ENCODE measurements around the gene CAMK2D.
A peak's percentile ranks its signal among the peaks of the same experiment; 100 is the strongest.

CAMK2D gene

GRCh38 chr4:113759696-113760093 lies 1.8 kb downstream of the CAMK2D start:
- no peak for DNase-seq
- Histone ChIP-seq H3K27ac (ENCODE audit: insufficient read depth in 1 of 2, low read depth in 1 of 2, low read length in 2 of 2, poor library complexity in 1 of 2, severe bottlenecking in 2 of 2) (no peak overlapping the region), H3K27me3 (replicated peaks in 2 of 5; ENCODE audit: control insufficient read depth in 4 of 5, insufficient read depth in 5 of 5, low read length in 4 of 5) (peaks cover 0 to 38% (median 8%) of the 10 kb centered on the region in 5 experiments), H3K4me1 (ENCODE audit: control extremely low read depth in 1 of 4, control insufficient read depth in 4 of 4, insufficient read depth in 4 of 4, low read length in 3 of 4) (peaks cover 6 to 32% (median 28%) of the 10 kb centered on the region in 4 experiments), H3K4me3 (ENCODE audit: control insufficient read depth in 1 of 7, extremely low read depth in 1 of 7, insufficient read depth in 4 of 7, low read depth in 2 of 7, low read length in 6 of 7) (peak overlapping the region in 5 of 7 experiments; percentile 73 to 92 (median 85)), H3K36me3 (ENCODE audit: control insufficient read depth in 4 of 4, insufficient read depth in 4 of 4, low read length in 3 of 4) (no peaks in the 10 kb centered on the region), H3K9me3 (ENCODE audit: control extremely low read depth in 1 of 5, control insufficient read depth in 4 of 5, insufficient read depth in 2 of 5, low read depth in 1 of 5, low read length in 4 of 5) (no peaks in the 10 kb centered on the region)
- CTCF ChIA-PET: interaction anchor here (0.6 to 1.5 kb wide), 3 partner anchors 9 to 214 kb away, joined by 3 read pairs; no protein-coding TSS in a partner anchor
- WGBS (ENCODE audit: insufficient coverage): no CpG with 5 or more reads among the region's 4 CpGs
- POLR2A ChIA-PET: no interaction called here

DNA sequence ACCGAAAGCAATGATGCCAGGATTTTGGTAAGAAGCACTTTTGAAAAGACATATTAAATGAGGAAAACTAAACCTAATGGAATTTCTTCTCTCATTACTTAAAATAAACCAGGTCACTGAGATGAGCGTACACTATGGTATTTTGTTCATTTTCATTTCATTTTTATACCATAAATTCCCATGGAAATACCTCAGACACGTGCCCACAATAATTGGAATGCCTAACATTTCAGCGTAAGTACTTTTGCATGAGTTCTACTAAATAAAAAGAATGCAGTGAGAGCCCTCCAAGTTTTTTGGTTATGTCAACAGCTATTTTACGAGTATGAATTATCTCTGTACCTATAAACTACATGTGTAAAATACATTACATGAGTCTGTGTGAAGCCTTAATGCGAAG lies 3.2 kb downstream of the CAMK2D start:
- H3K36me3 ChIP-seq (ENCODE audit: control insufficient read depth in 4 of 4, insufficient read depth in 4 of 4, low read length in 3 of 4): no peaks in the 10 kb centered on the region
- H3K27ac ChIP-seq (ENCODE audit: insufficient read depth in 1 of 2, low read depth in 1 of 2, low read length in 2 of 2, poor library complexity in 1 of 2, severe bottlenecking in 2 of 2): no peak overlapping the region
- H3K27me3 ChIP-seq (replicated peaks in 2 of 5; ENCODE audit: control insufficient read depth in 4 of 5, insufficient read depth in 5 of 5, low read length in 4 of 5): peaks cover 0 to 38% (median 8%) of the 10 kb centered on the region in 5 experiments
- no peak for DNase-seq
- H3K4me3 ChIP-seq (ENCODE audit: control insufficient read depth in 1 of 7, extremely low read depth in 1 of 7, insufficient read depth in 4 of 7, low read depth in 2 of 7, low read length in 6 of 7): no peak overlapping the region
- 100% methylated on average over 1 of the region's 6 CpGs for WGBS (ENCODE audit: insufficient coverage)
- ChIA-PET POLR2A (no interaction called here), CTCF (no interaction called here)
- H3K9me3 ChIP-seq (ENCODE audit: control extremely low read depth in 1 of 5, control insufficient read depth in 4 of 5, insufficient read depth in 2 of 5, low read depth in 1 of 5, low read length in 4 of 5): no peaks in the 10 kb centered on the region
- H3K4me1 ChIP-seq (ENCODE audit: control extremely low read depth in 1 of 4, control insufficient read depth in 4 of 4, insufficient read depth in 4 of 4, low read length in 3 of 4): peaks cover 6 to 32% (median 28%) of the 10 kb centered on the region in 4 experiments

GRCh38 chr4:113757486-113757885 lies 4.1 kb downstream of the CAMK2D start:
- H3K27ac ChIP-seq (ENCODE audit: insufficient read depth in 1 of 2, low read depth in 1 of 2, low read length in 2 of 2, poor library complexity in 1 of 2, severe bottlenecking in 2 of 2): no peak overlapping the region
- peaks cover 6 to 28% (median 25%) of the 10 kb centered on the region in 4 experiments for H3K4me1 ChIP-seq (ENCODE audit: control extremely low read depth in 1 of 4, control insufficient read depth in 4 of 4, insufficient read depth in 4 of 4, low read length in 3 of 4)
- 100% methylated on average over 2 of the region's 3 CpGs for WGBS (ENCODE audit: insufficient coverage)
- CTCF ChIA-PET: no interaction called here
- no peak for DNase-seq
- POLR2A ChIA-PET: no interaction called here
- H3K4me3 ChIP-seq (ENCODE audit: control insufficient read depth in 1 of 7, extremely low read depth in 1 of 7, insufficient read depth in 4 of 7, low read depth in 2 of 7, low read length in 6 of 7): no peak overlapping the region
- H3K9me3 ChIP-seq (ENCODE audit: control extremely low read depth in 1 of 5, control insufficient read depth in 4 of 5, insufficient read depth in 2 of 5, low read depth in 1 of 5, low read length in 4 of 5): no peaks in the 10 kb centered on the region
- H3K36me3 ChIP-seq (ENCODE audit: control insufficient read depth in 4 of 4, insufficient read depth in 4 of 4, low read length in 3 of 4): no peaks in the 10 kb centered on the region
- peaks cover 0 to 38% (median 8%) of the 10 kb centered on the region in 5 experiments for H3K27me3 ChIP-seq (replicated peaks in 2 of 5; ENCODE audit: control insufficient read depth in 4 of 5, insufficient read depth in 5 of 5, low read length in 4 of 5)

GRCh38 chr4:113756005-113756410 lies 5.5 kb downstream of the CAMK2D start:
- CTCF ChIA-PET: no interaction called here
- peaks cover 6 to 13% (median 12%) of the 10 kb centered on the region in 4 experiments for H3K4me1 ChIP-seq (ENCODE audit: control extremely low read depth in 1 of 4, control insufficient read depth in 4 of 4, insufficient read depth in 4 of 4, low read length in 3 of 4)
- DNase-seq: no peak
- no peak overlapping the region for H3K4me3 ChIP-seq (ENCODE audit: control insufficient read depth in 1 of 7, extremely low read depth in 1 of 7, insufficient read depth in 4 of 7, low read depth in 2 of 7, low read length in 6 of 7)
- WGBS (ENCODE audit: insufficient coverage): no CpG with 5 or more reads among the region's 1 CpG
- H3K27ac ChIP-seq (ENCODE audit: insufficient read depth in 1 of 2, low read depth in 1 of 2, low read length in 2 of 2, poor library complexity in 1 of 2, severe bottlenecking in 2 of 2): no peak overlapping the region
- H3K36me3 ChIP-seq (ENCODE audit: control insufficient read depth in 4 of 4, insufficient read depth in 4 of 4, low read length in 3 of 4): no peaks in the 10 kb centered on the region
- H3K9me3 ChIP-seq (ENCODE audit: control extremely low read depth in 1 of 5, control insufficient read depth in 4 of 5, insufficient read depth in 2 of 5, low read depth in 1 of 5, low read length in 4 of 5): no peaks in the 10 kb centered on the region
- H3K27me3 ChIP-seq (replicated peaks in 2 of 5; ENCODE audit: control insufficient read depth in 4 of 5, insufficient read depth in 5 of 5, low read length in 4 of 5): peaks cover 0 to 38% (median 8%) of the 10 kb centered on the region in 5 experiments
- POLR2A ChIA-PET: interaction anchor here (0.7 kb wide), 1 partner anchor 361 kb away, joined by 3 read pairs; no protein-coding TSS in a partner anchor

DNA sequence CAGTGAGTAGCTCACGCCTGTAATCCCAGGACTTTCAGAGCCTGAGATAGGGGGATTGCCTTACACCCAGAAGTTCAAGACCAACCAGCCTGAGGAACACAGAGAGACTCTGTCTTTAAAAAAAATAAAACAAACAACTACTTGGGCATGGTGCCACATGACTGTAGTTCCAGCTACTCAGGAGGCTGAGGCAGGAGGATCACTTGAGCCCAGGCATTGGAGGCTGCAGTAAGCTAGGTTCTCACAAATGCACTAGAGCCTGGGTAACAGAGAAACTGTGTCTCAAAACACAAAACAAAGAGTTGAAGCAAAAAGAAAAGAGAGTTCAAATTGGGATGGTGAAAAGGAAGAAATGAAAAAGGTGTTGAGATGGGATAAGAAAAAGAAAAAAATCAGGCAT lies 10.8 kb downstream of the CAMK2D start:
- peaks cover 0 to 2% (median 0%) of the 10 kb centered on the region in 5 experiments for H3K27me3 ChIP-seq (replicated peaks in 2 of 5; ENCODE audit: control insufficient read depth in 4 of 5, insufficient read depth in 5 of 5, low read length in 4 of 5)
- no peak for DNase-seq
- WGBS (ENCODE audit: insufficient coverage): 100% methylated on average over 1 of the region's 1 CpG
- no peaks in the 10 kb centered on the region for H3K4me1 ChIP-seq (ENCODE audit: control extremely low read depth in 1 of 4, control insufficient read depth in 4 of 4, insufficient read depth in 4 of 4, low read length in 3 of 4)
- ChIA-PET CTCF (interaction anchor here (1.5 kb wide), 1 partner anchor 10 kb away, joined by 3 read pairs; no protein-coding TSS in a partner anchor), POLR2A (no interaction called here)
- no peak overlapping the region for H3K27ac ChIP-seq (ENCODE audit: insufficient read depth in 1 of 2, low read depth in 1 of 2, low read length in 2 of 2, poor library complexity in 1 of 2, severe bottlenecking in 2 of 2)
- H3K4me3 ChIP-seq (ENCODE audit: control insufficient read depth in 1 of 7, extremely low read depth in 1 of 7, insufficient read depth in 4 of 7, low read depth in 2 of 7, low read length in 6 of 7): no peak overlapping the region
- no peaks in the 10 kb centered on the region for H3K9me3 ChIP-seq (ENCODE audit: control extremely low read depth in 1 of 5, control insufficient read depth in 4 of 5, insufficient read depth in 2 of 5, low read depth in 1 of 5, low read length in 4 of 5)
- no peaks in the 10 kb centered on the region for H3K36me3 ChIP-seq (ENCODE audit: control insufficient read depth in 4 of 4, insufficient read depth in 4 of 4, low read length in 3 of 4)

GRCh38 chr4:113750296-113750695 lies 11.2 kb downstream of the CAMK2D start:
- Histone ChIP-seq H3K4me3 (ENCODE audit: control insufficient read depth in 1 of 7, extremely low read depth in 1 of 7, insufficient read depth in 4 of 7, low read depth in 2 of 7, low read length in 6 of 7) (no peak overlapping the region), H3K27ac (ENCODE audit: insufficient read depth in 1 of 2, low read depth in 1 of 2, low read length in 2 of 2, poor library complexity in 1 of 2, severe bottlenecking in 2 of 2) (no peak overlapping the region), H3K27me3 (replicated peaks in 2 of 5; ENCODE audit: control insufficient read depth in 4 of 5, insufficient read depth in 5 of 5, low read length in 4 of 5) (peaks cover 0 to 2% (median 0%) of the 10 kb centered on the region in 5 experiments), H3K36me3 (ENCODE audit: control insufficient read depth in 4 of 4, insufficient read depth in 4 of 4, low read length in 3 of 4) (no peaks in the 10 kb centered on the region), H3K9me3 (ENCODE audit: control extremely low read depth in 1 of 5, control insufficient read depth in 4 of 5, insufficient read depth in 2 of 5, low read depth in 1 of 5, low read length in 4 of 5) (no peaks in the 10 kb centered on the region), H3K4me1 (ENCODE audit: control extremely low read depth in 1 of 4, control insufficient read depth in 4 of 4, insufficient read depth in 4 of 4, low read length in 3 of 4) (no peaks in the 10 kb centered on the region)
- DNase-seq: no peak
- WGBS (ENCODE audit: insufficient coverage): 93% methylated on average over 4 of the region's 4 CpGs
- ChIA-PET POLR2A (no interaction called here), CTCF (interaction anchor here (1.5 kb wide), 1 partner anchor 10 kb away, joined by 3 read pairs; no protein-coding TSS in a partner anchor)

GRCh38 chr4:113749178-113749577 lies 12.4 kb downstream of the CAMK2D start:
- DNase-seq: no peak
- ChIA-PET POLR2A (no interaction called here), CTCF (no interaction called here)

More at GRCh38 chr4:113749178-113749577, 12.4 kb downstream of the CAMK2D start:
- Histone ChIP-seq H3K27me3 (replicated peaks in 2 of 5; ENCODE audit: control insufficient read depth in 4 of 5, insufficient read depth in 5 of 5, low read length in 4 of 5) (peaks cover 0 to 2% (median 0%) of the 10 kb centered on the region in 5 experiments), H3K4me3 (ENCODE audit: control insufficient read depth in 1 of 7, extremely low read depth in 1 of 7, insufficient read depth in 4 of 7, low read depth in 2 of 7, low read length in 6 of 7) (no peak overlapping the region), H3K27ac (ENCODE audit: insufficient read depth in 1 of 2, low read depth in 1 of 2, low read length in 2 of 2, poor library complexity in 1 of 2, severe bottlenecking in 2 of 2) (no peak overlapping the region), H3K36me3 (ENCODE audit: control insufficient read depth in 4 of 4, insufficient read depth in 4 of 4, low read length in 3 of 4) (no peaks in the 10 kb centered on the region), H3K9me3 (ENCODE audit: control extremely low read depth in 1 of 5, control insufficient read depth in 4 of 5, insufficient read depth in 2 of 5, low read depth in 1 of 5, low read length in 4 of 5) (no peaks in the 10 kb centered on the region), H3K4me1 (ENCODE audit: control extremely low read depth in 1 of 4, control insufficient read depth in 4 of 4, insufficient read depth in 4 of 4, low read length in 3 of 4) (no peaks in the 10 kb centered on the region)
- no CpG with 5 or more reads among the region's 1 CpG for WGBS (ENCODE audit: insufficient coverage)
